ENCODE results near the gene CXCL11. TPM values are rescaled to one million over a fixed set of nuclear protein-coding genes. Genes with fewer than 3 reads are reported as not detected.

Gene CXCL11
- total RNA-seq, 1 experiment from 2014 or later: not detected

DNA sequence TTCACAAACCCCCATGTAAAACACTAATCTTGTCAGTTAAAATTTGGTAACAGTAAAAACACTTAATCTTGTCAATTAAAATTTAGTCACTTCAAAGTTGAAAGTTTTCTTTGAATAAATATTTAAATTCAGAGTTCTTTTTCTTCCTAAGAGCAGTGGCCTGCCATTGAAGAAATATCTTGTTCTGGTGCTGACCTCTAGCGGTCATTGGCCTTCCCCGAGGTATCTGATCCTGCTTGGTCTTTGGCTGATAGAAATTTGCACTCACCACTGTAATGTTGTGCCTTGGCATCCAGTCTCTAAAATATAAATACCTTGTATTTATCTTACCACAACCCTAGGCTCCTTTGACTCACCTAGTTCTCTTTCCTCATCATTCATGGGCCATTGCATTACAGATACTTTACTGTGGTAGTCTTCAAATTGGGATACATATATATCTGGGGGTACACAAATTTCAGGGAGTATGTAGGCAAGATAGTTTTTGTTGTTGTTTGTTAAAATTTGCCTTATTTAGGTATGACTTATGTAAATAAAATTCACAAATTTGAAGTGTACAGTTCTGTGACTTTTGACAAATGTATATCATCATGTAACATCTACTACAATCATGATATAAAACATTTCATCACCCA is 31.9 kb upstream of the CXCL11 start:
- H3K56ac ChIP-seq (ENCODE audit: insufficient read length, low read depth, low read length): no peak overlapping the region
- H3K79me2 ChIP-seq (ENCODE audit: insufficient read depth, low read length): no peaks in the 10 kb centered on the region
- peaks cover 5% of the 10 kb centered on the region; the same call in 1 of the 2 replicates for H3K4me1 ChIP-seq (ENCODE audit: insufficient read depth, low read length)
- no peak overlapping the region for H3K4me2 ChIP-seq (ENCODE audit: insufficient read depth, insufficient read length, low read length)
- no peaks in the 10 kb centered on the region for H3K79me1 ChIP-seq (ENCODE audit: insufficient read depth, low read depth, low read length, poor library complexity, severe bottlenecking)
- H3K27ac ChIP-seq (ENCODE audit: insufficient read length, low read depth, low read length): no peak overlapping the region
- H2BK5ac ChIP-seq (ENCODE audit: insufficient read length, low read length): no peak overlapping the region
- H3K4me1 Mint-ChIP-seq: no peaks in the 10 kb centered on the region
- H3K23me2 ChIP-seq (ENCODE audit: insufficient read length, low read depth, low read length, poor library complexity, severe bottlenecking): no peaks in the 10 kb centered on the region
- no peak overlapping the region for H3T11ph ChIP-seq (ENCODE audit: low read length)
- no peak overlapping the region for H3K27ac Mint-ChIP-seq
- H3K36me3 Mint-ChIP-seq (ENCODE audit: insufficient read depth in 1 of 3, low read depth in 3 of 3): no peaks in the 10 kb centered on the region
- no peak overlapping the region for H3K4ac ChIP-seq (ENCODE audit: low read depth, low read length)
- no peak overlapping the region for H3K4me3 Mint-ChIP-seq
- no peak overlapping the region for H2BK15ac ChIP-seq (ENCODE audit: low read depth, low read length)
- H4K20me1 ChIP-seq (ENCODE audit: control insufficient read depth, insufficient read depth, insufficient read length): no peaks in the 10 kb centered on the region
- H4K91ac ChIP-seq (ENCODE audit: insufficient read length, low read depth, low read length): no peak overlapping the region
- no CpG with 5 or more reads among the region's 2 CpGs for WGBS (ENCODE audit: extremely low coverage, insufficient read length, low lambda C conversion rate)
- H3K27me3 ChIP-seq (ENCODE audit: insufficient read depth, low read length): no peaks in the 10 kb centered on the region
- no peak overlapping the region for H2BK12ac ChIP-seq (ENCODE audit: insufficient read length, low read depth, low read length)
- H3K18ac ChIP-seq (ENCODE audit: insufficient read length, low read depth, low read length): no peak overlapping the region
- peaks cover 0 to 1% of the 10 kb centered on the region in 2 experiments; a peak in 2 of 5 replicates for H3K9me3 Mint-ChIP-seq
- H2AFZ ChIP-seq (ENCODE audit: low read length): no peak overlapping the region
- peak; percentile 65 for DNase-seq
- H3K9ac ChIP-seq (ENCODE audit: extremely low read depth, insufficient read length, low read length): no peak overlapping the region
- no peaks in the 10 kb centered on the region for H3K9me3 ChIP-seq (ENCODE audit: control insufficient read depth, low read depth, low read length)
- H4K5ac ChIP-seq (ENCODE audit: insufficient read length, low read depth, low read length): no peak overlapping the region
- no peak overlapping the region for H3K23ac ChIP-seq (ENCODE audit: insufficient read length, low read depth, low read length)
- TF ChIP-seq, protein P1, sequence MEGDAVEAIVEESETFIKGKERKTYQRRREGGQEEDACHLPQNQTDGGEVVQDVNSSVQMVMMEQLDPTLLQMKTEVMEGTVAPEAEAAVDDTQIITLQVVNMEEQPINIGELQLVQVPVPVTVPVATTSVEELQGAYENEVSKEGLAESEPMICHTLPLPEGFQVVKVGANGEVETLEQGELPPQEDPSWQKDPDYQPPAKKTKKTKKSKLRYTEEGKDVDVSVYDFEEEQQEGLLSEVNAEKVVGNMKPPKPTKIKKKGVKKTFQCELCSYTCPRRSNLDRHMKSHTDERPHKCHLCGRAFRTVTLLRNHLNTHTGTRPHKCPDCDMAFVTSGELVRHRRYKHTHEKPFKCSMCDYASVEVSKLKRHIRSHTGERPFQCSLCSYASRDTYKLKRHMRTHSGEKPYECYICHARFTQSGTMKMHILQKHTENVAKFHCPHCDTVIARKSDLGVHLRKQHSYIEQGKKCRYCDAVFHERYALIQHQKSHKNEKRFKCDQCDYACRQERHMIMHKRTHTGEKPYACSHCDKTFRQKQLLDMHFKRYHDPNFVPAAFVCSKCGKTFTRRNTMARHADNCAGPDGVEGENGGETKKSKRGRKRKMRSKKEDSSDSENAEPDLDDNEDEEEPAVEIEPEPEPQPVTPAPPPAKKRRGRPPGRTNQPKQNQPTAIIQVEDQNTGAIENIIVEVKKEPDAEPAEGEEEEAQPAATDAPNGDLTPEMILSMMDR (conservative IDR thresholded peaks at IDR 0.05): peak; percentile 96
- H3K27me3 Mint-ChIP-seq (ENCODE audit: low read depth): no peaks in the 10 kb centered on the region
- H2BK120ac ChIP-seq (ENCODE audit: low read depth, low read length, poor library complexity, severe bottlenecking): no peak overlapping the region
- no peak overlapping the region for H2BK20ac ChIP-seq (ENCODE audit: low read depth, low read length, poor library complexity, severe bottlenecking)
- H2AK5ac ChIP-seq (ENCODE audit: insufficient read length, low read length): no peak overlapping the region
- H4K8ac ChIP-seq (replicated peaks; ENCODE audit: insufficient read length, low read depth, low read length): no peak overlapping the region
- H3K14ac ChIP-seq (ENCODE audit: insufficient read depth, low read length): no peak overlapping the region
